Measurements from ENCODE around the gene GCG. TPM values are rescaled to one million over a fixed set of nuclear protein-coding genes. Genes with fewer than 3 reads are reported as not detected.

GCG gene
- not detected in 2 replicates for total RNA-seq

GRCh38 chr2:162152147-162152546, at the start of gene GCG:
TSS of gene GCG (minus strand) at chr2:162152247. CDS start at chr2:162149178, 3,069 bp downstream.

Other genes with a start within 250 kb of the GCG start
- gene DPP4, start 78.0 kb downstream of the GCG start, total RNA-seq, result 88.0 and 110 TPM in 2 replicates
- gene FAP, start 91.2 kb upstream of the GCG start, total RNA-seq, result 91.9 and 141 TPM in 2 replicates
- gene IFIH1, start 166.4 kb upstream of the GCG start, total RNA-seq, result 5.5 and 8.0 TPM in 2 replicates
- gene GCA, start 191.9 kb upstream of the GCG start, total RNA-seq, result 9.5 and 10.6 TPM in 2 replicates